Measurements from ENCODE around the gene PDS5A.

DNA sequence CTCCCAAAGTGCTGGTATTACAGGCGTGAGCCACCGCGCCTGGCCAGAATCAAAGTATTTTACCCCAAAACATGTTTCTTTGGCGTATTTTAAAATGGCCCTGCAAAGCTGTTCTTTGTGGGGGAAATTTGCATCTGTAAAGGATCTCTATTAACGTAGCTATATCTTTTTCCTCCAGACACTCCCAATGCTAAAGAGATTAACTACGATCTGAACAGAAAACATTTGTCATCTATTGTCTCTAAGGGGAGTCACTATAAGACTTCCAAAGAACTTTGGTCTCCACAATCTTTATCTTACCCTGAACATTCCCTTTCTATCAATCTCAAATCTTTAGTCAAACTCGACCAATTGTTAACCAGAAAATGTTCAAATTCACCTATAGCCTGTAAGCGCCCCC is 19.1 kb upstream of the PDS5A start:
- TF ChIP-seq ZNF10 (tag by site-specific recombination; IDR thresholded peaks at IDR 0.05) (no peak), ZNF335 (tag by site-specific recombination; conservative IDR thresholded peaks at IDR 0.05) (no peak)
